Measurements from ENCODE around the gene RBM24. TPM values are rescaled to one million over a fixed set of nuclear protein-coding genes. Genes with fewer than 3 reads are reported as not detected.

RBM24 gene
- total and polyA plus RNA-seq, 2 of the 4 experiments (the other 2 are of a cell fraction), result 4.1 to 6.6 TPM

- Histone ChIP-seq H3K4me3 (ENCODE audit: insufficient read depth, low read depth, low read length) (no peak overlapping the region), H2BK20ac (ENCODE audit: low read depth, low read length) (no peak overlapping the region), H3K9me3 (ENCODE audit: control insufficient read depth, insufficient read depth, low read length) (peaks cover 2% of the 10 kb centered on the region), H3K4me1 (ENCODE audit: control insufficient read depth, insufficient read depth, low read length) (peaks cover 2% of the 10 kb centered on the region), H2BK5ac (ENCODE audit: low read depth, low read length, poor library complexity, severe bottlenecking) (no peak overlapping the region), H3K9me1 (ENCODE audit: insufficient read depth, low read length) (no peaks in the 10 kb centered on the region), H3K23ac (ENCODE audit: low read depth, low read length) (no peak overlapping the region), H3K4me2 (ENCODE audit: low read depth, low read length) (no peak overlapping the region), H3K4ac (ENCODE audit: low read depth, low read length) (no peak overlapping the region), H4K91ac (ENCODE audit: insufficient read depth, low read depth, low read length) (no peak overlapping the region), H3K79me1 (ENCODE audit: low read depth in 1 of 2, low read length in 2 of 2) (no peaks in the 10 kb centered on the region), H3K9ac (ENCODE audit: low read depth, low read length) (no peak overlapping the region), H3K27ac (ENCODE audit: insufficient read depth, low read length) (no peak overlapping the region), H4K8ac (ENCODE audit: low read depth in 2 of 2, low read length in 2 of 2) (no peak overlapping the region), H3K36me3 (ENCODE audit: control insufficient read depth, insufficient read depth, low read length) (no peaks in the 10 kb centered on the region), H3K14ac (replicated peaks; ENCODE audit: low read depth, low read length) (no peak overlapping the region), H2BK120ac (ENCODE audit: low read depth, low read length) (no peak overlapping the region), H2AFZ (replicated peaks; ENCODE audit: low read length, poor library complexity) (no peak overlapping the region), H2BK15ac (ENCODE audit: low read depth, low read length) (no peak overlapping the region), H3K56ac (ENCODE audit: extremely low read depth, insufficient read depth, low read length) (no peak overlapping the region), H4K5ac (ENCODE audit: low read depth, low read length) (no peak overlapping the region), H2AK5ac (ENCODE audit: low read depth, low read length) (no peak overlapping the region), H4K20me1 (ENCODE audit: insufficient read depth, low read length) (no peaks in the 10 kb centered on the region), H3K27me3 (ENCODE audit: control insufficient read depth, insufficient read depth, low read length) (no peaks in the 10 kb centered on the region), H3K18ac (ENCODE audit: low read depth, low read length) (no peak overlapping the region), H2AK9ac (replicated peaks; ENCODE audit: low read depth, low read length, poor library complexity) (no peak overlapping the region)
- in situ Hi-C loops (cut with MboI; ENCODE audit: low sequenced_read_pairs), result no loop called here
- POLR2A ChIA-PET (ENCODE audit: unreplicated experiment), result no interaction called here
- CTCF ChIA-PET, result no interaction called here
- ATAC-seq (ENCODE audit: low read depth) (no peak), DNase-seq (no peak)
- no CpG with 5 or more reads among the region's 7 CpGs for WGBS, 2 experiments (ENCODE audit: extremely low coverage in 2 of 2, insufficient read length in 1 of 2)
- intact Hi-C loops (cut with micrococcal nuclease), result no loop called here
- dilution Hi-C loops (cut with HindIII; ENCODE audit: low sequenced_read_pairs, unreplicated experiment), result no loop called here
- BruUV-seq (replicated peaks), result no TSS peak
- TF ChIP-seq CHD1 (IDR thresholded peaks at IDR 0.05; ENCODE audit: low read depth, low read length), result no peak
- TF ChIP-seq RAD21 (IDR thresholded peaks at IDR 0.05; ENCODE audit: low read length), result no peak
- TF ChIP-seq BHLHE40 (IDR thresholded peaks at IDR 0.05; ENCODE audit: low read depth, low read length), result no peak
- TF ChIP-seq RCOR1 (IDR thresholded peaks at IDR 0.05; ENCODE audit: insufficient replicate concordance, low read length), result no peak
- no peak for TF ChIP-seq MAFK (IDR thresholded peaks at IDR 0.05; ENCODE audit: low read depth, low read length)
- TF ChIP-seq MAZ (IDR thresholded peaks at IDR 0.05; ENCODE audit: borderline replicate concordance, low read depth, low read length), result no peak
- TF ChIP-seq, protein P1, sequence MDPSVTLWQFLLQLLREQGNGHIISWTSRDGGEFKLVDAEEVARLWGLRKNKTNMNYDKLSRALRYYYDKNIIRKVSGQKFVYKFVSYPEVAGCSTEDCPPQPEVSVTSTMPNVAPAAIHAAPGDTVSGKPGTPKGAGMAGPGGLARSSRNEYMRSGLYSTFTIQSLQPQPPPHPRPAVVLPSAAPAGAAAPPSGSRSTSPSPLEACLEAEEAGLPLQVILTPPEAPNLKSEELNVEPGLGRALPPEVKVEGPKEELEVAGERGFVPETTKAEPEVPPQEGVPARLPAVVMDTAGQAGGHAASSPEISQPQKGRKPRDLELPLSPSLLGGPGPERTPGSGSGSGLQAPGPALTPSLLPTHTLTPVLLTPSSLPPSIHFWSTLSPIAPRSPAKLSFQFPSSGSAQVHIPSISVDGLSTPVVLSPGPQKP (IDR thresholded peaks at IDR 0.05; ENCODE audit: borderline replicate concordance, low read depth, low read length), result no peak
- TF ChIP-seq CEBPB (IDR thresholded peaks at IDR 0.05; ENCODE audit: low read depth, low read length), result no peak
- no peak for TF ChIP-seq POLR2A (IDR thresholded peaks at IDR 0.05; ENCODE audit: low read depth, low read length)
- TF ChIP-seq, protein P2, sequence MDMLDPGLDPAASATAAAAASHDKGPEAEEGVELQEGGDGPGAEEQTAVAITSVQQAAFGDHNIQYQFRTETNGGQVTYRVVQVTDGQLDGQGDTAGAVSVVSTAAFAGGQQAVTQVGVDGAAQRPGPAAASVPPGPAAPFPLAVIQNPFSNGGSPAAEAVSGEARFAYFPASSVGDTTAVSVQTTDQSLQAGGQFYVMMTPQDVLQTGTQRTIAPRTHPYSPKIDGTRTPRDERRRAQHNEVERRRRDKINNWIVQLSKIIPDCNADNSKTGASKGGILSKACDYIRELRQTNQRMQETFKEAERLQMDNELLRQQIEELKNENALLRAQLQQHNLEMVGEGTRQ (IDR thresholded peaks at IDR 0.05; ENCODE audit: low read depth, low read length), result no peak
- no peak for TF ChIP-seq FOS (IDR thresholded peaks at IDR 0.05; ENCODE audit: low read depth, low read length)
- no peak for TF ChIP-seq CTCF (conservative IDR thresholded peaks at IDR 0.05; ENCODE audit: low read depth, low read length)
- no peak for TF ChIP-seq NFE2L2 (IDR thresholded peaks at IDR 0.05; ENCODE audit: low read depth, low read length)
Observed at GRCh38 chr6:17341117-17341805, 60.1 kb downstream of the RBM24 start.
